ENCODE data around the gene ATP9A.
"Not testable (repeated sequence)": the region's sequence is repeated elsewhere in the genome, so short reads cannot be mapped to it uniquely, and the experiment has no call there.

ATP9A gene

GRCh38 chr20:51767867-51768758 is at the start of gene ATP9A:
TSS of gene ATP9A (minus strand) at chr20:51768390. CDS start at chr20:51768369, 21 bp downstream.
- no peak for DNase-seq

- not testable (repeated sequence) for DNase-seq
Measured at GRCh38 chr20:51816856-51817255, 48.7 kb upstream of the ATP9A start.

- DNase-seq: no peak
Measured at GRCh38 chr20:51815383-51816076, 47.3 kb upstream of the ATP9A start.

- DNase-seq: no peak
Measured at GRCh38 chr20:51812861-51813260, 44.7 kb upstream of the ATP9A start.

GRCh38 chr20:51811514-51812128 is 43.4 kb upstream of the ATP9A start:
- DNase-seq: no peak

GRCh38 chr20:51811042-51811355 is 42.8 kb upstream of the ATP9A start:
- no peak for DNase-seq

- DNase-seq: no peak
Measured at GRCh38 chr20:51810155-51811041, 42.2 kb upstream of the ATP9A start.

- no peak for DNase-seq
Measured at GRCh38 chr20:51807720-51808250, 39.6 kb upstream of the ATP9A start.

GRCh38 chr20:51804754-51805153 is 36.6 kb upstream of the ATP9A start:
- no peak for DNase-seq

- DNase-seq: no peak
Measured at GRCh38 chr20:51803148-51803854, 35.1 kb upstream of the ATP9A start.

- DNase-seq: no peak
Measured at GRCh38 chr20:51802170-51802751, 34.1 kb upstream of the ATP9A start, which contains the start of gene SALL4. TSS of gene SALL4 (minus strand) at chr20:51802521. CDS start at chr20:51802408, 113 bp downstream.

- no peak for DNase-seq
Measured at GRCh38 chr20:51801823-51802123, 33.6 kb upstream of the ATP9A start.

GRCh38 chr20:51801122-51801822 is 33.1 kb upstream of the ATP9A start:
- DNase-seq: no peak

GRCh38 chr20:51800872-51801121 is 32.6 kb upstream of the ATP9A start:
- no peak for DNase-seq

GRCh38 chr20:51800060-51800871 is 32.1 kb upstream of the ATP9A start:
- peak; percentile 59 for DNase-seq

- no peak for DNase-seq
Measured at GRCh38 chr20:51799401-51799860, 31.2 kb upstream of the ATP9A start.

- no peak for DNase-seq
Measured at GRCh38 chr20:51797357-51798025, 29.3 kb upstream of the ATP9A start.

GRCh38 chr20:51796340-51796739 is 28.1 kb upstream of the ATP9A start:
- DNase-seq: no peak

GRCh38 chr20:51792960-51793359 is 24.8 kb upstream of the ATP9A start:
- no peak for DNase-seq

GRCh38 chr20:51791626-51792025 is 23.4 kb upstream of the ATP9A start:
- DNase-seq: no peak

All from CD4-positive, alpha-beta T cell treated with Interleukin-17A for 4 hours (primary cell).